KMS-11 (cell line): ENCODE results near the gene UROD.

Experiments used
- H2AFZ ChIP-seq: fragments of 200-600 bp; sonication (generic); 2 replicates; pipeline ENCODE4 v1.6.1; 2016; ENCODE audit warnings: antibody characterized with exemption, mixed run types, low read depth
- H3K27ac ChIP-seq: fragments of 200-600 bp; sonication (generic); 2 replicates; pipeline ENCODE4 v1.6.1; 2016; ENCODE audit warnings: mild to moderate bottlenecking, mixed run types
- H3K27me3 ChIP-seq: fragments of 200-600 bp; sonication (generic); 2 replicates; pipeline ENCODE4 v1.6.1; 2017; ENCODE audit warnings: mild to moderate bottlenecking, low read depth, mixed run types, moderate library complexity; ENCODE audit not compliant: insufficient read depth
- H3K36me3 ChIP-seq: fragments of 200-600 bp; sonication (generic); 2 replicates; pipeline ENCODE4 v1.6.1; 2017; ENCODE audit warnings: mild to moderate bottlenecking, mixed run types; ENCODE audit not compliant: insufficient read depth
- H3K4me1 ChIP-seq: fragments of 200-600 bp; sonication (generic); 2 replicates; pipeline ENCODE4 v1.6.1; 2016; ENCODE audit warnings: mild to moderate bottlenecking, low read depth, mixed run types; ENCODE audit not compliant: poor library complexity, severe bottlenecking
- H3K4me2 ChIP-seq: fragments of 200-600 bp; sonication (generic); 2 replicates; pipeline ENCODE4 v1.7.0; 2016; ENCODE audit warnings: mild to moderate bottlenecking, mixed run types
- H3K4me3 ChIP-seq: fragments of 200-600 bp; sonication (generic); IDR thresholded peaks from 2 replicates; pipeline ENCODE4 v1.6.1; 2017; ENCODE audit warnings: low read depth, low read length, mixed read lengths; ENCODE audit not compliant: insufficient read depth
- H3K79me2 ChIP-seq: fragments of 200-600 bp; sonication (generic); 2 replicates; pipeline ENCODE4 v1.6.1; 2016; ENCODE audit warnings: low read depth, mixed run types; ENCODE audit not compliant: insufficient read depth
- H3K9ac ChIP-seq: fragments of 200-600 bp; sonication (generic); 2 replicates; pipeline ENCODE4 v1.6.1; 2016; ENCODE audit warnings: mild to moderate bottlenecking, mixed run types
- H4K20me1 ChIP-seq: fragments of 200-600 bp; sonication (generic); 2 replicates; pipeline ENCODE4 v1.6.1; 2016; ENCODE audit warnings: mild to moderate bottlenecking, mixed run types; ENCODE audit not compliant: insufficient read depth
- TF ChIP-seq, protein P1 (sequence below): fragments of 200-600 bp; sonication (generic); conservative IDR thresholded peaks from 2 replicates; pipeline ENCODE4 v1.6.1; 2017; ENCODE audit warnings: low read depth, mild to moderate bottlenecking, antibody characterized with exemption, low read length, moderate library complexity, mixed read lengths

Gene UROD

DNA sequence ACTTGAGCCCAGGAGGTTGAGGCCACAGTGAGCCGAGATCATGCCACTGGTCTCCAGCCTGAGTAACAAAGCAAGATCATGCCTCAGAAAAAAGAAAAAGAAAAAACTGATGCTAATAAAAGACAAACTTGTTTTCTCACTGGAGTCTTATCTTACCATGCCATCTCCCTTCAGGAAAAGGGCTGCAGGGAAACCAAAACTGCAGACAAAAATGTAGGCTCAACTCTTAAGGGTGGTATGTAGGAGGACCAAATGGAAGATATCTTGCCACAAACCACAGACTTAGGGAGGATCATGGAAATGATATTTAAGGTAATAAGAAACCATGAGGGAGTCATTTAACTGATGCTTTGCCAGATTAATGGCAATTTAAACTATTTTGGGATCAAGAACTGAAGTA lies 32.9 kb downstream of the UROD start:
- Histone ChIP-seq H3K9ac (no peak overlapping the region), H3K4me1 (no peaks in the 10 kb centered on the region), H3K27ac (no peak overlapping the region), H3K27me3 (no peaks in the 10 kb centered on the region), H3K36me3 (no peaks in the 10 kb centered on the region), H3K4me3 (no peak overlapping the region), H3K4me2 (no peak overlapping the region), H4K20me1 (no peaks in the 10 kb centered on the region), H2AFZ (no peak overlapping the region), H3K79me2 (no peaks in the 10 kb centered on the region)
- TF ChIP-seq, protein P1, sequence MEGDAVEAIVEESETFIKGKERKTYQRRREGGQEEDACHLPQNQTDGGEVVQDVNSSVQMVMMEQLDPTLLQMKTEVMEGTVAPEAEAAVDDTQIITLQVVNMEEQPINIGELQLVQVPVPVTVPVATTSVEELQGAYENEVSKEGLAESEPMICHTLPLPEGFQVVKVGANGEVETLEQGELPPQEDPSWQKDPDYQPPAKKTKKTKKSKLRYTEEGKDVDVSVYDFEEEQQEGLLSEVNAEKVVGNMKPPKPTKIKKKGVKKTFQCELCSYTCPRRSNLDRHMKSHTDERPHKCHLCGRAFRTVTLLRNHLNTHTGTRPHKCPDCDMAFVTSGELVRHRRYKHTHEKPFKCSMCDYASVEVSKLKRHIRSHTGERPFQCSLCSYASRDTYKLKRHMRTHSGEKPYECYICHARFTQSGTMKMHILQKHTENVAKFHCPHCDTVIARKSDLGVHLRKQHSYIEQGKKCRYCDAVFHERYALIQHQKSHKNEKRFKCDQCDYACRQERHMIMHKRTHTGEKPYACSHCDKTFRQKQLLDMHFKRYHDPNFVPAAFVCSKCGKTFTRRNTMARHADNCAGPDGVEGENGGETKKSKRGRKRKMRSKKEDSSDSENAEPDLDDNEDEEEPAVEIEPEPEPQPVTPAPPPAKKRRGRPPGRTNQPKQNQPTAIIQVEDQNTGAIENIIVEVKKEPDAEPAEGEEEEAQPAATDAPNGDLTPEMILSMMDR: no peak

DNA sequence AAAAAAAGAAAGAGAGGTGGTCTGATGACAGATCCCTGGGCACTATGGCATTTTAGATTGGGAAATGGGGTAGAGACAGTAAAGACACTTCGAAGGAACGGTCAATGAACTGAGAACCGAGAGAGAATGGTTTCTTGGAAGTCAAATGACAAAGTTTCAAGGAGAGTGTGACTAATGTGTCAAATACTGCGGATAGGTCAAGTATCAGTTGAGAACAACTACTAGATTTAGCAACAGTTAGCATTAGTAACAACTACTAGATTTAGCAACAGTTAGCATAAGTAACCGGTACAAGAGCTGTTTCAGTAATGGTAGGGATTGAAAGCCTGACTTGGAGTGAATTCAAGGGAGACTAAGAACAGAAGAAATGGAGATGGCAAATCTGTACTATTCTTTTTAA lies 35.0 kb downstream of the UROD start:
- TF ChIP-seq, protein P1: no peak
- Histone ChIP-seq H3K27ac (no peak overlapping the region), H2AFZ (no peak overlapping the region)

DNA sequence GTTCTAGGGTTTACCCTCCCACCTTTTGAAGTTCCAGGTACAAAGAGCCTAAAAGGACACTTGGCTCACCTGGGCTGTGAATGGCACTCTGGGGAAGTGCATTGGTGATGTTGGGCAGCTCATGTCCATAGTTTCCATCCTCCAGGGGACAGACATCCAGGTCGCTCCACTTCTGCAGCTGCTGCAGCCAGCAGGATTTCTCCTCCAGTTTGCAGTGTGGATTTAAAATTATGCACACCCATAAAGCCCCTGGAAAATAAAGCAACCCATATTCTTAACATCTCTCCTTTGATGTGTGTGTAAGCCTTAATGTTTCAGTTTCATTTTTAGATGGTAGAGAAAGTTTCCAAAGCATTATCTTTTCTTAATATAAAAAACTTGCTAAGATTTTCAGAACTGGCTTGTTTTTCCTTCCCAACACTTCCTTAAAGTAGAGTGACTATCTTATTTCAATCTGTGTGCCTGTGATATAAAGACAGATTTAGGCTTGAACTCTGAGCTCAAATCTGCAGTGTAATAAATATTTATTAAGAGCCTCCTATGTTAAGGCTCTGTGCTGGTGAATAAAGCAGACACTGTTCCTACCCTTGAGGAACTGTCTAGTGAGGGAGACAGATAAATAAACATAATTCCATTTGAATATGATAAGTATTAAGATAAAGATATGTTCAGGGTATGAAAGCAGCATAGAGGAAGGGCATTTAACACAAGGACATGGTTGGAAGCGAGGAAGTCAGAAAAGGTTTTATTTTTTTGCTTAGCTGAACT lies 39.1 kb downstream of the UROD start:
- no peaks in the 10 kb centered on the region for H3K27me3 ChIP-seq
- H3K4me2 ChIP-seq: peak overlapping the region; percentile 91
- H3K9ac ChIP-seq: peak overlapping the region; percentile 14; the same call in 1 of the 2 replicates
- H4K20me1 ChIP-seq: no peaks in the 10 kb centered on the region
- TF ChIP-seq, protein P1: no peak
- peaks cover 17% of the 10 kb centered on the region for H3K4me1 ChIP-seq
- peak overlapping the region; percentile 54 for H3K27ac ChIP-seq
- H3K4me3 ChIP-seq: no peak overlapping the region
- peak overlapping the region; percentile 37 for H2AFZ ChIP-seq
- H3K36me3 ChIP-seq: no peaks in the 10 kb centered on the region
- H3K79me2 ChIP-seq: no peaks in the 10 kb centered on the region

More for the DNA sequence above, 35.0 kb downstream of the UROD start:
- Histone ChIP-seq H3K27me3 (no peaks in the 10 kb centered on the region), H3K4me1 (peaks cover 17% of the 10 kb centered on the region), H3K4me2 (no peak overlapping the region), H3K4me3 (no peak overlapping the region), H4K20me1 (no peaks in the 10 kb centered on the region), H3K79me2 (no peaks in the 10 kb centered on the region), H3K36me3 (no peaks in the 10 kb centered on the region), H3K9ac (no peak overlapping the region)

DNA sequence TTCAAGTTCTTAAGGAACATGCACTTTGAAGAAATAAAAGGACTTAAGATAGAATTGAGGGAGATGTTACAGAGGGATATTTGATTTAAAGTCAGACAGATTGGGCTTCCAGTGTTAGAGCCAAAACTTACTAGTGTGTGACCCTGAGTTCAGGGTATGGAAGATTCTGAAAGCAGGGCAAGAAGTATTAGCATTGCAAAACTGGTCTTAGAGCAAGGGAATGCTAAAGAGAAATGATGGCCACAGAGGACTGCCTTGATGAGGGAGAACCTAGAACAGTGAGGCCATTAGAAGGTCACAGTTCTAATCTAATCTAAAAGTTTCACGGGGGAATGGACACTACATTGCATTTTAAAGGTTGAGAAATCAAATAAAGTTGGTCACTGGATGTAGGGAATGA lies 45.5 kb downstream of the UROD start:
- no peaks in the 10 kb centered on the region for H3K4me1 ChIP-seq
- H3K4me3 ChIP-seq: no peak overlapping the region
- H3K9ac ChIP-seq: no peak overlapping the region
- no peak overlapping the region for H3K27ac ChIP-seq
- H2AFZ ChIP-seq: no peak overlapping the region
- no peaks in the 10 kb centered on the region for H3K36me3 ChIP-seq
- TF ChIP-seq, protein P1: no peak
- H3K4me2 ChIP-seq: no peak overlapping the region
- no peaks in the 10 kb centered on the region for H3K79me2 ChIP-seq
- H4K20me1 ChIP-seq: no peaks in the 10 kb centered on the region
- no peaks in the 10 kb centered on the region for H3K27me3 ChIP-seq
